Measurements from ENCODE around the gene BRCA1. TPM values are rescaled to one million over a fixed set of nuclear protein-coding genes. Genes with fewer than 3 reads are reported as not detected.

BRCA1 gene
- total RNA-seq, 1 donor from 2014 or later, result 11.3 TPM

DNA sequence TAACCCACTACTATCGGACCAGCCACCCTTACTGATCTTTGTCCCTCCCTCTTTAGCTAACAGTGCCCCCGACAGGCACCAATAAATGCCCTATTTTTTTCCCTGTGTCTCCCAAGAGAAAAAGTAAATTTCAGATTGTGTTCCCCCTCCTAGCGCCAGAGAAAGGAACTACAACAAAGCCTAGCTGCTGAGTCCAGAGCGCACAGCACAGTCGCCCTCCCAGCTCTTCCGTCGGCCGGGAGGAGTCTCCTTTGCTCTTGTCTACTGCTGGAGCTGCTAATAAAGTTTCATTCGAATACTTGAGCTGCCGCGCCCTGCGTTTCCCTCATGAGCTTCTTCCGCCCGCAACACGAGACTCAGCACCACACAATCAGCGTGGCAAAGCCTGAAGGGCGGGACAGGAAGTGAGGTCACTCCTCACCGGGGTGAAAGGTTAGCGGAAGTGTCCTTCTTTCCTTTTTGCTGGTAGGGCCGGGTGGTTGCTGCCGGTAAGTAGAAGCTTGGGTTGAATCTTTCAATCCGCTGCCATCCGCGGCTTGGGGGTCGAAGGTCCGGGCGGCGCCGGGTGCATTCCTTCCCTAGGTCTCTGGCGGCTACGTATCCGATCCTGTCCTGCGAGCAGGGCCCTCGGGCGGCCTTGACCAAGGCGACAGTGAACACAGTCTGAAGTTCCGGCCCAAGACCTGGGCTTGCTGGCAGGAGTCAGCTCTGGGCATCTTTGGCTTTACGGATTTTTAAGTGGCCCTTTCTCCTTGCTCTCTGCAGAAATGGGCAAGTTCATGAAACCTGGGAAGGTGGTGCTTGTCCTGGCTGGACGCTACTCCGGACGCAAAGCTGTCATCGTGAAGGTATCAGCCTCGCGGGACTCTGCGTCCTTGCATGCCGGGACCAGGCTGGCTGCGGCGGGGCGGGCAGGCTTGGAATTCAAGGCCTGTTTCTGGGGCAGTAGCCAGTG, 126.9 kb downstream of the BRCA1 start, which contains the start of gene RPL27:
RPL27 (plus strand) TSS at position 436 of the 955 bp plus-strand sequence; CDS start at position 768, 332 bp downstream.
- DNase-seq, result peak; percentile 92
- TF ChIP-seq, protein P1, sequence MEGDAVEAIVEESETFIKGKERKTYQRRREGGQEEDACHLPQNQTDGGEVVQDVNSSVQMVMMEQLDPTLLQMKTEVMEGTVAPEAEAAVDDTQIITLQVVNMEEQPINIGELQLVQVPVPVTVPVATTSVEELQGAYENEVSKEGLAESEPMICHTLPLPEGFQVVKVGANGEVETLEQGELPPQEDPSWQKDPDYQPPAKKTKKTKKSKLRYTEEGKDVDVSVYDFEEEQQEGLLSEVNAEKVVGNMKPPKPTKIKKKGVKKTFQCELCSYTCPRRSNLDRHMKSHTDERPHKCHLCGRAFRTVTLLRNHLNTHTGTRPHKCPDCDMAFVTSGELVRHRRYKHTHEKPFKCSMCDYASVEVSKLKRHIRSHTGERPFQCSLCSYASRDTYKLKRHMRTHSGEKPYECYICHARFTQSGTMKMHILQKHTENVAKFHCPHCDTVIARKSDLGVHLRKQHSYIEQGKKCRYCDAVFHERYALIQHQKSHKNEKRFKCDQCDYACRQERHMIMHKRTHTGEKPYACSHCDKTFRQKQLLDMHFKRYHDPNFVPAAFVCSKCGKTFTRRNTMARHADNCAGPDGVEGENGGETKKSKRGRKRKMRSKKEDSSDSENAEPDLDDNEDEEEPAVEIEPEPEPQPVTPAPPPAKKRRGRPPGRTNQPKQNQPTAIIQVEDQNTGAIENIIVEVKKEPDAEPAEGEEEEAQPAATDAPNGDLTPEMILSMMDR (IDR thresholded peaks at IDR 0.05; ENCODE audit: partially characterized antibody, unreplicated experiment), result peak; percentile 84
- Mint-ChIP-seq H3K4me3 (ENCODE audit: unreplicated experiment) (peak within 1 kb of the TSS; percentile 99), H3K4me1 (ENCODE audit: low read depth, unreplicated experiment) (peaks cover 9% of the 10 kb centered on the region), H3K27me3 (ENCODE audit: unreplicated experiment) (peaks cover 3% of the 10 kb centered on the region), H3K27ac (ENCODE audit: unreplicated experiment) (peak within 1 kb of the TSS; percentile 97), H3K36me3 (ENCODE audit: unreplicated experiment) (no peaks in the 10 kb centered on the region), H3K9me3 (ENCODE audit: unreplicated experiment) (peaks cover 16% of the 10 kb centered on the region)

DNA sequence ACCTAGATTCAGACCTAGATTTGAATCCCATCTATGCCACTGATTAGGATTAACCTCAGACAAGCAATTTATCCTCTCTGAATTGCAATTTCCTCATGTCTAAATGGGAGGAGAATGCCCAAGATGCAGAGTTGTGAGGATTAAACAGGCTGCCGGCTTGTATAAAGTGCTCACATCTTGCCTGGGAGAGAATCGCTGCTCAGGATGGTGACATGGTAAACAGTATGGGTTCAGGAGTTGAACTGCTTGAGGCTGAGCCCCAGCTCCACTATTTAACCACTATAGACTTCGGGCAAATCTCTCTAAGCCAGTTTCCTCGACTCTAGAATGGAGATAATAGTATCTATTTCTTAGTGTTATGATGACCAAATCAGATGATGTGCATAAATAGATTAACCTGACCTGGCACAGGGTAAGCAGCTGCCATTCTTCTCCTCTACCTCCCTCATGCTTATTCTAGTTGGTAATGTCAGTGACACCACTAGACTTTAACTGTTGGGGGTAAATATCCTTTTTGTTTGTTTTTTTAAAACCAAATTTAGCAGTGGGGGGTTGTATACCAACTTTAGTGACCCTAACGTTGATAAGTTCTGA, 127.7 kb downstream of the BRCA1 start:
- DNase-seq, result no peak
- Mint-ChIP-seq H3K36me3 (ENCODE audit: unreplicated experiment) (no peaks in the 10 kb centered on the region), H3K4me3 (ENCODE audit: unreplicated experiment) (peak overlapping the region; percentile 99), H3K4me1 (ENCODE audit: low read depth, unreplicated experiment) (peaks cover 10% of the 10 kb centered on the region), H3K9me3 (ENCODE audit: unreplicated experiment) (peaks cover 16% of the 10 kb centered on the region), H3K27me3 (ENCODE audit: unreplicated experiment) (peaks cover 3% of the 10 kb centered on the region), H3K27ac (ENCODE audit: unreplicated experiment) (peak overlapping the region; percentile 97)
- TF ChIP-seq, protein P1 (IDR thresholded peaks at IDR 0.05; ENCODE audit: partially characterized antibody, unreplicated experiment), result no peak

Other genes with a start within 250 kb of the BRCA1 start
- gene G6PC1, start 224.6 kb downstream of the BRCA1 start, total RNA-seq (ENCODE audit: unreplicated experiment), result not detected
- gene AARSD1, start 160.9 kb downstream of the BRCA1 start, total RNA-seq (ENCODE audit: unreplicated experiment), result 73.9 TPM
- 4.1 TPM for gene PTGES3L, start 145.3 kb downstream of the BRCA1 start, total RNA-seq (ENCODE audit: unreplicated experiment)
- 14.0 TPM for gene RUNDC1, start 144.8 kb downstream of the BRCA1 start, total RNA-seq (ENCODE audit: unreplicated experiment)
- 658 TPM for gene RPL27, start 126.9 kb downstream of the BRCA1 start, total RNA-seq (ENCODE audit: unreplicated experiment)
- not detected for gene IFI35, start 118.6 kb downstream of the BRCA1 start, total RNA-seq (ENCODE audit: unreplicated experiment)
- 413 TPM for gene VAT1, start 103.0 kb downstream of the BRCA1 start, total RNA-seq (ENCODE audit: unreplicated experiment)
- gene RND2, start 100.1 kb downstream of the BRCA1 start, total RNA-seq (ENCODE audit: unreplicated experiment), result 75.8 TPM
- 51.8 TPM for gene NBR1, start 45.9 kb upstream of the BRCA1 start, total RNA-seq (ENCODE audit: unreplicated experiment)
- gene TMEM106A, start 86.5 kb upstream of the BRCA1 start, total RNA-seq (ENCODE audit: unreplicated experiment), result 2.3 TPM
- gene CCDC200, start 103.3 kb upstream of the BRCA1 start, total RNA-seq (ENCODE audit: unreplicated experiment), result not detected
- 9,258 TPM for gene RNU2-1, start 108.6 kb upstream of the BRCA1 start, total RNA-seq (ENCODE audit: unreplicated experiment)

Data from glutamatergic neuron (in vitro differentiated cells).